OCI-LY1 (cell line): Measurements from ENCODE around the gene PCNT.

Experiments used
- H2AFZ ChIP-seq: fragments of 200-600 bp; sonication (generic), shearing (Covaris generic); 2 replicates; pipeline ENCODE4 v1.6.0; 2014; ENCODE audit warnings: antibody characterized with exemption, mild to moderate bottlenecking, low read length
- H3F3A ChIP-seq: fragments of 200-600 bp; sonication (generic), shearing (Covaris generic); 2 replicates; pipeline ENCODE4 v1.6.0; 2014; ENCODE audit warnings: mild to moderate bottlenecking, antibody characterized with exemption, low read length, moderate library complexity; ENCODE audit not compliant: insufficient read depth
- H3K27ac ChIP-seq: fragments of 200-600 bp; sonication (generic); 2 replicates; pipeline ENCODE4 v1.5.1; 2014; ENCODE audit warnings: low read length, mixed run types, mild to moderate bottlenecking, low read depth; ENCODE audit not compliant: poor library complexity, severe bottlenecking
- H3K27me3 ChIP-seq: fragments of 200-600 bp; sonication (generic); 2 replicates; pipeline ENCODE4 v1.6.0; 2014; ENCODE audit warnings: antibody characterized with exemption, mild to moderate bottlenecking, low read length, moderate library complexity; ENCODE audit not compliant: insufficient read depth
- H3K36me3 ChIP-seq: fragments of 200-600 bp; sonication (generic); 2 replicates; pipeline ENCODE4 v1.6.1; 2014; ENCODE audit warnings: mild to moderate bottlenecking, antibody characterized with exemption, low read length, moderate library complexity, mixed read lengths; ENCODE audit not compliant: insufficient read depth
- H3K4me1 ChIP-seq: fragments of 200-600 bp; sonication (generic); 2 replicates; pipeline ENCODE4 v1.5.1; 2014; ENCODE audit warnings: mild to moderate bottlenecking, low read length, moderate library complexity; ENCODE audit not compliant: insufficient read depth, severe bottlenecking
- H3K4me2 ChIP-seq: fragments of 200-600 bp; sonication (generic), shearing (Covaris generic); 2 replicates; pipeline ENCODE4 v1.6.1; 2014; ENCODE audit warnings: low read length
- H3K4me3 ChIP-seq: fragments of 200-600 bp; sonication (generic); 2 replicates; pipeline ENCODE4 v1.5.1; 2014; ENCODE audit warnings: low read length, low read depth, mild to moderate bottlenecking, mixed read lengths; ENCODE audit not compliant: poor library complexity, severe bottlenecking
- H3K79me2 ChIP-seq: fragments of 200-600 bp; shearing (Covaris generic); 2 replicates; pipeline ENCODE4 v1.6.1; 2016; ENCODE audit warnings: mixed run types, low read length, mixed read lengths; ENCODE audit not compliant: insufficient read depth
- H3K9ac ChIP-seq: fragments of 200-600 bp; sonication (generic), shearing (Covaris generic); 2 replicates; pipeline ENCODE4 v1.6.1; 2014; ENCODE audit warnings: mild to moderate bottlenecking, low read length, mixed read lengths
- H3K9me2 ChIP-seq: fragments of 200-600 bp; sonication (generic), shearing (Covaris generic); 2 replicates; pipeline ENCODE4 v1.6.1; 2014; ENCODE audit warnings: low read depth, mild to moderate bottlenecking, low read length, mixed read lengths
- H3K9me3 ChIP-seq: fragments of 200-600 bp; shearing (Covaris generic); 2 replicates; pipeline ENCODE4 v1.6.1; 2014; ENCODE audit warnings: low read length, mixed read lengths
- H4K20me1 ChIP-seq: fragments of 200-600 bp; sonication (generic), shearing (Covaris generic); 2 replicates; pipeline ENCODE4 v1.6.0; 2016; ENCODE audit warnings: mild to moderate bottlenecking, low read length; ENCODE audit not compliant: insufficient read depth
- CTCF ChIP-seq: fragments of 200-600 bp; sonication (generic), shearing (Covaris generic); IDR thresholded peaks from 2 replicates; pipeline ENCODE4 v1.5.1; 2017; ENCODE audit warnings: mild to moderate bottlenecking, antibody characterized with exemption, low read length, moderate library complexity, mixed read lengths
- EZH2 ChIP-seq: fragments of 200-600 bp; sonication (generic), shearing (Covaris generic); IDR thresholded peaks from 2 replicates; pipeline ENCODE4 v1.8.0; 2017; ENCODE audit warnings: borderline replicate concordance, mixed run types, mild to moderate bottlenecking, antibody characterized with exemption, low read length, moderate library complexity, mixed read lengths

Gene PCNT

DNA sequence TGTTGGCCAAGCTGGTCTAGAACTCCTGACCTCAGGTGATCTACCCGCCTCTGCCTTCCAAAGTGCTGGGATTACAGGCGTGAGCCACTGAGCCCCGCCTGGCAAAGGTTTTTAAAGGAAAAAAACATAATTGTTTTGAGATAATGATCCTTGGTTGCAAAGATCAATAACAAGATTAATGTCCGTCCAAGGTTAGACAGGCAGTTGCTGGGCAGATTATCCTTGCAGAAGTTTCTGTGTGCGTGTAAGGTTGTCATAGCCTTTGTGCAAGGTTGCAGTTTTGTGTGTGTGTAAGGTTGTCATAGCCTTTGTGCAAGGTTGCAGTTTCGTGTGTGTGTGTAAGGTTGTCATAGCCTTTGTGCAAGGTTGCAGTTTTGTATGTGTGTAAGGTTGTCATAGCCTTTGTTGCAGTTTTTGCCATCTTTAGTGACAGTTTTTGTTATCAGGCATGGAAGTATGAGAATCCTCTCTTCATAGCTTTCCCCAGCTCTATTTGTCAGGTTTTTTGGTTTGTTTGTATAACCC, 34.2 kb upstream of the PCNT start:
- H3K4me3 ChIP-seq = no peak overlapping the region
- no peak overlapping the region for H2AFZ ChIP-seq
- no peaks in the 10 kb centered on the region for H4K20me1 ChIP-seq
- H3K27me3 ChIP-seq = no peaks in the 10 kb centered on the region
- no peaks in the 10 kb centered on the region for H3K9me2 ChIP-seq
- no peak overlapping the region for H3K27ac ChIP-seq
- peak overlapping the region; percentile 36; the same call in 1 of the 2 replicates for H3K4me2 ChIP-seq
- no peak overlapping the region for H3K9ac ChIP-seq
- H3F3A ChIP-seq = no peaks in the 10 kb centered on the region; the same call in 1 of the 2 replicates
- H3K36me3 ChIP-seq = peaks cover 15% of the 10 kb centered on the region
- H3K4me1 ChIP-seq = peaks cover 26% of the 10 kb centered on the region
- H3K79me2 ChIP-seq = peaks cover 9% of the 10 kb centered on the region
- H3K9me3 ChIP-seq = no peaks in the 10 kb centered on the region
- TF ChIP-seq CTCF = no peak
- TF ChIP-seq EZH2 = no peak

DNA sequence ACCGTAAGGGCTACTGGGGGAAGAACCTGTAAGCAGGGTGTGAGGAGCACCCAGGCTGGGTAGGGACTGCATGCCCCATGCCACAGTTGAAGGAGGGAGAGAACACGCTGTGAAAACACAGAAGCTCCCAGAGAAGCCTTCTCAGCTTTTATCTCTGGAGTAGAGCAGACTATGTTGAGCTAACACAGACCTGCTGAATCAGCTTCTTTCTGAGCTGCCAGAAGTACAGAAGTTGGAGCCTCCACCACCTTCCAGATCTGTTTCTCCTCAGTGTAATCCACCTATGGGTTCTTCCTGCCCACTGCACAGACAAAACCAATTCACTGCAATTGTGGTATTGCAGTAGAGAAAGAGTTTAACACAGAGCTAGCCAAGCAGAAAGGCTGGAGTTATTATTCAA, 32.4 kb upstream of the PCNT start:
- H3K27ac ChIP-seq = no peak overlapping the region
- peaks cover 15% of the 10 kb centered on the region for H3K36me3 ChIP-seq
- H3K4me2 ChIP-seq = no peak overlapping the region
- no peaks in the 10 kb centered on the region for H3K27me3 ChIP-seq
- H3K79me2 ChIP-seq = no peaks in the 10 kb centered on the region; the same call in 1 of the 2 replicates
- no peak overlapping the region for H3K4me3 ChIP-seq
- H3K9ac ChIP-seq = no peak overlapping the region
- TF ChIP-seq EZH2 (no peak), CTCF (no peak)
- H3K4me1 ChIP-seq = peaks cover 31% of the 10 kb centered on the region
- H2AFZ ChIP-seq = no peak overlapping the region
- H3K9me3 ChIP-seq = no peaks in the 10 kb centered on the region
- H3F3A ChIP-seq = no peaks in the 10 kb centered on the region; the same call in 1 of the 2 replicates
- no peaks in the 10 kb centered on the region for H4K20me1 ChIP-seq
- H3K9me2 ChIP-seq = no peaks in the 10 kb centered on the region

DNA sequence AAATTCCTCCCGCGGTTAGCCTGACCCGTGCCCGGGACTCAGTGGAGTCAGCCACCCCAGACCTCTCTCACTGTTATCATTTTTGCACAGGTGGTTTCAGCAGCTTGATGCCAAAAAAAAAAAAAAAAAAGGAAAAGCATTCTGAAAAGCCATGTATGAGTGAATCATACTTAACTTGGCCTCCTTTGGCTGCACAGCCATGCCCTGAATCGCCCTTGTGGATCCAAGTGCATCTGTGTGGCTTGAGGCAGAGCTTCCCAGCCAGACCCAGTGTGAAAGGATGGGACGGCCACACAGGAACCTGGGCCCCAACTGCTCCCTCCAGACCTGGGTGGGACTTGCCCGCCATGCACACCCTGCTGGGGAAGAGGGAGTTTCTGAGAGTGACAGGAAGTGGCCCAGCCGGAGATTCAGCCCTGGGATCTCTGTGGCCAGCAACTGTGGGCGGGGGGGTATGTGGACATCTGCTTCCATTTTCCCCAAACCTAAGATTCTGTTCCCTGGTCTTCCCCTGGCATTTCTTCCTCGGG, 29.2 kb upstream of the PCNT start:
- H3K4me3 ChIP-seq = no peak overlapping the region
- H2AFZ ChIP-seq = no peak overlapping the region
- no peaks in the 10 kb centered on the region for H3K27me3 ChIP-seq
- no peaks in the 10 kb centered on the region for H3K9me2 ChIP-seq
- no peaks in the 10 kb centered on the region for H3F3A ChIP-seq
- no peak overlapping the region for H3K9ac ChIP-seq
- peaks cover 25% of the 10 kb centered on the region for H3K36me3 ChIP-seq
- TF ChIP-seq EZH2 = no peak
- TF ChIP-seq CTCF = no peak
- no peaks in the 10 kb centered on the region; the same call in 1 of the 2 replicates for H3K79me2 ChIP-seq
- peaks cover 15% of the 10 kb centered on the region for H3K4me1 ChIP-seq
- H3K4me2 ChIP-seq = no peak overlapping the region
- no peaks in the 10 kb centered on the region for H4K20me1 ChIP-seq
- H3K27ac ChIP-seq = no peak overlapping the region
- H3K9me3 ChIP-seq = no peaks in the 10 kb centered on the region
